ENCODE results near the gene MAN1A1.

MAN1A1 gene

GRCh38 chr6:119340796-119341487 is 8.6 kb downstream of the MAN1A1 start:
- no peaks in the 10 kb centered on the region for H3K27me3 Mint-ChIP-seq
- DNase-seq, result no peak
- no peak overlapping the region for H3K27ac Mint-ChIP-seq
- H3K36me3 Mint-ChIP-seq, result no peaks in the 10 kb centered on the region
- CTCF ChIA-PET, result interaction anchor here (2.0 kb wide), 1 partner anchor 26 kb away, joined by 8 read pairs; no protein-coding TSS in a partner anchor
- H3K9me3 Mint-ChIP-seq, result no peaks in the 10 kb centered on the region
- H3K4me1 Mint-ChIP-seq, result peaks cover 21% of the 10 kb centered on the region
- H3K4me3 Mint-ChIP-seq, result no peak overlapping the region

- H3K4me1 Mint-ChIP-seq, result peaks cover 12% of the 10 kb centered on the region
- no peak overlapping the region for H3K27ac Mint-ChIP-seq
- no peaks in the 10 kb centered on the region for H3K9me3 Mint-ChIP-seq
- H3K4me3 Mint-ChIP-seq, result no peak overlapping the region
- H3K27me3 Mint-ChIP-seq, result no peaks in the 10 kb centered on the region
- DNase-seq, result no peak
- CTCF ChIA-PET, result interaction anchor here (1.0 kb wide), 1 partner anchor 191 kb away, joined by 3 read pairs; no protein-coding TSS in a partner anchor
- H3K36me3 Mint-ChIP-seq, result no peaks in the 10 kb centered on the region
Measured at GRCh38 chr6:119339941-119340456, 9.6 kb downstream of the MAN1A1 start.

GRCh38 chr6:119337762-119338161 is 11.8 kb downstream of the MAN1A1 start:
- no peaks in the 10 kb centered on the region for H3K36me3 Mint-ChIP-seq
- CTCF ChIA-PET, result interaction anchor here (1.1 to 1.5 kb wide), 2 partner anchors 13 to 189 kb away, joined by 3 to 4 read pairs; no protein-coding TSS in a partner anchor
- H3K4me3 Mint-ChIP-seq, result no peak overlapping the region
- no peaks in the 10 kb centered on the region for H3K9me3 Mint-ChIP-seq
- DNase-seq, result no peak
- no peak overlapping the region for H3K27ac Mint-ChIP-seq
- no peaks in the 10 kb centered on the region for H3K27me3 Mint-ChIP-seq
- peaks cover 22% of the 10 kb centered on the region for H3K4me1 Mint-ChIP-seq

GRCh38 chr6:119337252-119337651 is 12.3 kb downstream of the MAN1A1 start:
- no peaks in the 10 kb centered on the region for H3K36me3 Mint-ChIP-seq
- CTCF ChIA-PET, result interaction anchor here (1.1 kb wide), 1 partner anchor 13 kb away, joined by 3 read pairs; no protein-coding TSS in a partner anchor
- H3K4me1 Mint-ChIP-seq, result peaks cover 22% of the 10 kb centered on the region

GRCh38 chr6:119334535-119335264 is 14.9 kb downstream of the MAN1A1 start:
- Mint-ChIP-seq H3K36me3 (no peaks in the 10 kb centered on the region), H3K9me3 (no peaks in the 10 kb centered on the region), H3K4me3 (no peak overlapping the region), H3K27ac (no peak overlapping the region), H3K4me1 (peaks cover 22% of the 10 kb centered on the region), H3K27me3 (no peaks in the 10 kb centered on the region)
- CTCF ChIA-PET, result interaction anchor here (0.6 to 3.6 kb wide), 10 partner anchors 9 to 358 kb away, joined by 3 to 28 read pairs (median 4); no protein-coding TSS in a partner anchor
- no peak for DNase-seq

More at GRCh38 chr6:119337252-119337651, 12.3 kb downstream of the MAN1A1 start:
- no peak for DNase-seq
- H3K4me3 Mint-ChIP-seq, result no peak overlapping the region
- H3K27me3 Mint-ChIP-seq, result no peaks in the 10 kb centered on the region
- H3K27ac Mint-ChIP-seq, result no peak overlapping the region
- H3K9me3 Mint-ChIP-seq, result no peaks in the 10 kb centered on the region

- Mint-ChIP-seq H3K27me3 (no peaks in the 10 kb centered on the region), H3K27ac (no peak overlapping the region), H3K36me3 (no peaks in the 10 kb centered on the region), H3K9me3 (no peaks in the 10 kb centered on the region), H3K4me1 (peaks cover 20% of the 10 kb centered on the region), H3K4me3 (no peak overlapping the region)
- CTCF ChIA-PET, result interaction anchor here (0.6 to 3.6 kb wide), 11 partner anchors 8 to 359 kb away, joined by 3 to 28 read pairs (median 3); no protein-coding TSS in a partner anchor
- no peak for DNase-seq
Measured at GRCh38 chr6:119333707-119334295, 15.8 kb downstream of the MAN1A1 start.

- Mint-ChIP-seq H3K9me3 (no peaks in the 10 kb centered on the region), H3K36me3 (no peaks in the 10 kb centered on the region), H3K4me1 (peaks cover 16% of the 10 kb centered on the region), H3K27me3 (no peaks in the 10 kb centered on the region), H3K27ac (no peak overlapping the region), H3K4me3 (no peak overlapping the region)
- CTCF ChIA-PET, result interaction anchor here (0.8 to 3.6 kb wide), 10 partner anchors 10 to 204 kb away, joined by 3 to 28 read pairs (median 4); no protein-coding TSS in a partner anchor
- DNase-seq, result no peak
Measured at GRCh38 chr6:119333063-119333609, 16.4 kb downstream of the MAN1A1 start.

- CTCF ChIA-PET, result interaction anchor here (0.6 to 3.6 kb wide), 6 partner anchors 9 to 765 kb away, joined by 3 to 28 read pairs (median 4); no protein-coding TSS in a partner anchor
- Mint-ChIP-seq H3K4me1 (peaks cover 16% of the 10 kb centered on the region), H3K9me3 (no peaks in the 10 kb centered on the region), H3K4me3 (no peak overlapping the region), H3K27ac (no peak overlapping the region), H3K36me3 (no peaks in the 10 kb centered on the region), H3K27me3 (no peaks in the 10 kb centered on the region)
- DNase-seq, result no peak
Measured at GRCh38 chr6:119331663-119332286, 17.8 kb downstream of the MAN1A1 start.

GRCh38 chr6:119330520-119331113 is 18.9 kb downstream of the MAN1A1 start:
- no peak for DNase-seq
- Mint-ChIP-seq H3K27me3 (no peaks in the 10 kb centered on the region), H3K4me3 (no peak overlapping the region), H3K36me3 (peaks cover 3% of the 10 kb centered on the region), H3K4me1 (peaks cover 16% of the 10 kb centered on the region), H3K27ac (no peak overlapping the region), H3K9me3 (no peaks in the 10 kb centered on the region)
- CTCF ChIA-PET, result no interaction called here

GRCh38 chr6:119329794-119330180 is 19.8 kb downstream of the MAN1A1 start:
- H3K4me3 Mint-ChIP-seq, result no peak overlapping the region
- no peak overlapping the region for H3K27ac Mint-ChIP-seq
- H3K4me1 Mint-ChIP-seq, result peaks cover 15% of the 10 kb centered on the region
- CTCF ChIA-PET, result no interaction called here
- H3K9me3 Mint-ChIP-seq, result no peaks in the 10 kb centered on the region
- DNase-seq, result no peak
- H3K36me3 Mint-ChIP-seq, result peaks cover 4% of the 10 kb centered on the region
- H3K27me3 Mint-ChIP-seq, result no peaks in the 10 kb centered on the region

- CTCF ChIA-PET, result interaction anchor here (1.2 kb wide), 1 partner anchor 21 kb away, joined by 3 read pairs; no protein-coding TSS in a partner anchor
- H3K27me3 Mint-ChIP-seq, result no peaks in the 10 kb centered on the region
Measured at GRCh38 chr6:119328892-119329793, 20.4 kb downstream of the MAN1A1 start.

GRCh38 chr6:119328254-119328653 is 21.3 kb downstream of the MAN1A1 start:
- H3K27me3 Mint-ChIP-seq, result no peaks in the 10 kb centered on the region
- CTCF ChIA-PET, result interaction anchor here (1.2 kb wide), 1 partner anchor 22 kb away, joined by 3 read pairs; no protein-coding TSS in a partner anchor
- no peak for DNase-seq
- H3K4me3 Mint-ChIP-seq, result no peak overlapping the region
- no peaks in the 10 kb centered on the region for H3K9me3 Mint-ChIP-seq
- no peak overlapping the region for H3K27ac Mint-ChIP-seq
- H3K4me1 Mint-ChIP-seq, result peaks cover 14% of the 10 kb centered on the region
- H3K36me3 Mint-ChIP-seq, result peaks cover 6% of the 10 kb centered on the region

More at GRCh38 chr6:119328892-119329793, 20.4 kb downstream of the MAN1A1 start:
- Mint-ChIP-seq H3K36me3 (peaks cover 4% of the 10 kb centered on the region), H3K9me3 (no peaks in the 10 kb centered on the region), H3K27ac (no peak overlapping the region), H3K4me3 (no peak overlapping the region), H3K4me1 (peaks cover 14% of the 10 kb centered on the region)
- no peak for DNase-seq

Data from activated naive CD4-positive, alpha-beta T cell treated with anti-CD3 and anti-CD28 coated beads, Interleukin-2, amount 10 ng/mL, durations not matched to agents 7 days and 5 days (primary cell).